HCT116 (cell line): Measurements from ENCODE around the gene TRAPPC14. TPM values are rescaled to one million over a fixed set of nuclear protein-coding genes. Genes with fewer than 3 reads are reported as not detected.

Experiments used
- ATAC-seq: fragments of 200-7000 bp; cut with Tn5 transposase; 2 replicates; pipeline ENCODE4 v1.9.1; 2020; ENCODE audit warnings: mild to moderate bottlenecking, moderate library complexity
- BruUV-seq: library from RNA; stranded (reverse); fragments of 400-500 nt; replicated peaks from 2 replicates; lab custom pipeline; 2021; lab: Mats Ljungman, UMichigan
- CTCF ChIA-PET: fragments of 300-600 bp; sonication (Branson Sonifier 250); formaldehyde crosslinking; loops from one replicate; lab custom pipeline; 2021; ENCODE audit warnings: antibody characterized with exemption; lab: Charles Lee
- POLR2A ChIA-PET: fragments of 300-600, 350-600 bp; sonication (Branson Sonifier 250); formaldehyde crosslinking; loops from one replicate; lab custom pipeline; 2021; ENCODE audit warnings: antibody characterized with exemption; lab: Charles Lee
- RAD21 ChIA-PET, 2 experiments: fragments of 300-600 bp; sonication (Branson Sonifier 250); formaldehyde crosslinking; loops; one replicate each; lab custom pipeline; 2023; ENCODE audit warnings: low total read pairs in 2 of 2; ENCODE audit not compliant: uncharacterized antibody in 2 of 2, unreplicated experiment in 2 of 2, low non-redundant PET in 1 of 2; lab: Charles Lee
- DNase-seq: peaks from one replicate; pipeline ENCODE4 v3.0.0-alpha.2; 2010; ENCODE audit warnings: low read depth, low spot score
- H2AFZ ChIP-seq: fragments of 200-600 bp; shearing (Covaris generic), sonication (generic); 2 replicates; pipeline ENCODE4 v1.6.1; 2017; ENCODE audit warnings: low read depth, mixed run types, mixed read lengths, antibody characterized with exemption, low read length; ENCODE audit not compliant: poor library complexity, severe bottlenecking
- H3K27ac ChIP-seq: 2 replicates; pipeline ENCODE4 v1.5.1; 2012; ENCODE audit warnings: low read depth, low read length
- H3K27me3 ChIP-seq: fragments of 200-600 bp; sonication (generic); 2 replicates; pipeline ENCODE4 v1.6.1; 2016; ENCODE audit warnings: mixed run types, low read length, mixed read lengths; ENCODE audit not compliant: insufficient read depth
- H3K36me3 ChIP-seq, 2 experiments: fragments of 200-500 bp in 1 of 2; fragments of 200-600 bp in 1 of 2; sonication (Bioruptor generic) in 1 of 2; sonication (generic) in 1 of 2; 2 replicates each; pipeline versions ENCODE4 v1.5.1 to v1.6.1; 2014 to 2016; ENCODE audit warnings: low read length in 2 of 2, inconsistent platforms in 1 of 2, mixed read lengths in 1 of 2, mixed run types in 1 of 2; ENCODE audit not compliant: insufficient read depth in 2 of 2, control insufficient read depth in 1 of 2
- H3K4me1 ChIP-seq, 2 experiments: fragments of 200-600 bp in 1 of 2; sonication (generic) in 1 of 2; 2 replicates each; pipeline versions ENCODE4 v1.5.1 to v1.6.1; 2012 to 2017; ENCODE audit warnings: low read length in 2 of 2, inconsistent platforms in 1 of 2, mild to moderate bottlenecking in 1 of 2, mixed read lengths in 1 of 2, mixed run types in 1 of 2, moderate library complexity in 1 of 2; ENCODE audit not compliant: insufficient read depth in 2 of 2, control insufficient read depth in 1 of 2
- H3K4me2 ChIP-seq: fragments of 200-600 bp; sonication (generic); 2 replicates; pipeline ENCODE4 v1.6.1; 2017; ENCODE audit warnings: mixed run types, low read length, mixed read lengths
- H3K4me3 ChIP-seq, 2 experiments: fragments of 200-600 bp in 1 of 2; sonication (generic) in 1 of 2; replicated peaks in 1 of 2; 2 replicates each; pipeline ENCODE4 v1.5.1; 2011 to 2016; ENCODE audit warnings: low read length in 2 of 2, control low read depth in 1 of 2, low read depth in 1 of 2, mild to moderate bottlenecking in 1 of 2, mixed read lengths in 1 of 2, mixed run types in 1 of 2
- H3K79me2 ChIP-seq: fragments of 200-600 bp; sonication (generic); 2 replicates; pipeline ENCODE4 v1.6.1; 2017; ENCODE audit warnings: mild to moderate bottlenecking, mixed run types, low read length, moderate library complexity, mixed read lengths; ENCODE audit not compliant: insufficient read depth
- H3K9ac ChIP-seq: fragments of 200-600 bp; sonication (generic); 2 replicates; pipeline ENCODE4 v1.6.1; 2016; ENCODE audit warnings: low read length, mixed read lengths
- H3K9me2 ChIP-seq: fragments of 200-600 bp; sonication (generic), shearing (Covaris generic); 2 replicates; pipeline ENCODE4 v1.6.1; 2017; ENCODE audit warnings: mixed run types, mild to moderate bottlenecking, moderate library complexity; ENCODE audit not compliant: insufficient read depth
- H3K9me3 ChIP-seq, 2 experiments: fragments of 200-500 bp in 1 of 2; fragments of 200-600 bp in 1 of 2; sonication (Bioruptor generic) in 1 of 2; sonication (generic) in 1 of 2; 2 replicates each; pipeline ENCODE4 v1.6.1; 2014 to 2017; ENCODE audit warnings: low read length in 2 of 2, mixed read lengths in 2 of 2, inconsistent platforms in 1 of 2, low read depth in 1 of 2, mild to moderate bottlenecking in 1 of 2, mixed run types in 1 of 2, moderate library complexity in 1 of 2; ENCODE audit not compliant: control insufficient read depth in 1 of 2, insufficient read depth in 1 of 2
- H4K20me1 ChIP-seq: fragments of 200-600 bp; sonication (generic), shearing (Covaris generic); 2 replicates; pipeline ENCODE4 v1.6.1; 2017; ENCODE audit warnings: mixed run types, mild to moderate bottlenecking, moderate library complexity; ENCODE audit not compliant: insufficient read depth
- ELF1 ChIP-seq: IDR thresholded peaks from 2 replicates; pipeline ENCODE4 v1.6.1; 2012; ENCODE audit warnings: low read depth, borderline replicate concordance
- EZH2phosphoT487 ChIP-seq: fragments of 200-600 bp; IDR thresholded peaks from 2 replicates; pipeline ENCODE4 v1.6.1; 2018; ENCODE audit warnings: antibody characterized with exemption, borderline replicate concordance
- FOSL1 ChIP-seq: IDR thresholded peaks from 2 replicates; pipeline ENCODE4 v1.6.1; 2012; ENCODE audit warnings: low read depth
- MAX ChIP-seq: IDR thresholded peaks from 2 replicates; pipeline ENCODE4 v1.6.1; 2012
- POLR2AphosphoS5 ChIP-seq: IDR thresholded peaks from 2 replicates; pipeline ENCODE4 v1.6.1; 2011; ENCODE audit warnings: mild to moderate bottlenecking, low read depth, low read length, moderate library complexity
- SRF ChIP-seq: IDR thresholded peaks from 2 replicates; pipeline ENCODE4 v1.6.1; 2012; ENCODE audit warnings: low read depth
- YY1 ChIP-seq: IDR thresholded peaks from 2 replicates; pipeline ENCODE4 v1.6.1; 2011; ENCODE audit warnings: low read length, low read depth, moderate library complexity, mild to moderate bottlenecking; ENCODE audit not compliant: insufficient replicate concordance; ENCODE audit errors: extremely low read depth
- ZFX ChIP-seq: fragments of 450-650 bp; IDR thresholded peaks from 2 replicates; pipeline ENCODE4 v1.6.1; 2017
- intact Hi-C: fragments of 100-400 bp; cut with micrococcal nuclease; formaldehyde crosslinking; loops from 2 replicates; pipeline ENCODE4 v1.10.0; 2022
- total RNA-seq: library from RNA; stranded (reverse); gene quantifications from one replicate; pipeline ENCODE4 v1.2.1, GENCODE V29; 2021; ENCODE audit not compliant: unreplicated experiment
- TF ChIP-seq, protein P1 (sequence below): IDR thresholded peaks from 2 replicates; pipeline ENCODE4 v1.6.1; 2011; ENCODE audit warnings: mild to moderate bottlenecking, low read length, moderate library complexity; ENCODE audit not compliant: insufficient replicate concordance; ENCODE audit errors: extremely low read depth

Gene TRAPPC14
- total RNA-seq, 1 experiment from 2014 or later = 23.2 TPM

DNA sequence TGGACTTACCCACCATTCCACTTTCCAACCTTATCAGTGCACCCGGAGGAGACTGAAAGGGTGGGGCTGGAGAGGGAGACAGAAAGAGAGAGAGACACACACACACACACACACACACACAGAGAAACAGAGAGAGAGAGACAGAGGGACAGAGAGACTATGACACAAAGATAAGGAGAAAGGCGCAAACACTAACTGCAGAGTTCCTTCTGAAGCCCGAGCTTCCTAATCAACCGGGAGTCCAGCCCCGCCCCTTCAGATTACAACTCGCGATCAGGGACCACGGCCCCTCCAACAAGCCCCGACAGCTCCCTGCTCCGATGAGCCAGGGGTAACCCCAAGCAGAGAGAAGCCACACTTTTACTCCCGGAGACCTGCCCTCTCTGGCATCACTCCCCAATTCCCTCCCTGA, 9.4 kb upstream of the TRAPPC14 start:
- ChIA-PET RAD21 (no interaction called here), CTCF (no interaction called here), POLR2A (no interaction called here)
- H3K4me2 ChIP-seq = no peak overlapping the region
- H4K20me1 ChIP-seq = no peaks in the 10 kb centered on the region
- intact Hi-C loops = no loop called here
- no peaks in the 10 kb centered on the region for H3K79me2 ChIP-seq
- no peaks in the 10 kb centered on the region for H3K9me3 ChIP-seq
- DNase-seq = no peak
- TF ChIP-seq SRF (no peak), ZFX (no peak), ELF1 (no peak), EZH2phosphoT487 (no peak), POLR2AphosphoS5 (no peak), FOSL1 (no peak), YY1 (no peak), MAX (no peak)
- TF ChIP-seq, protein P1, sequence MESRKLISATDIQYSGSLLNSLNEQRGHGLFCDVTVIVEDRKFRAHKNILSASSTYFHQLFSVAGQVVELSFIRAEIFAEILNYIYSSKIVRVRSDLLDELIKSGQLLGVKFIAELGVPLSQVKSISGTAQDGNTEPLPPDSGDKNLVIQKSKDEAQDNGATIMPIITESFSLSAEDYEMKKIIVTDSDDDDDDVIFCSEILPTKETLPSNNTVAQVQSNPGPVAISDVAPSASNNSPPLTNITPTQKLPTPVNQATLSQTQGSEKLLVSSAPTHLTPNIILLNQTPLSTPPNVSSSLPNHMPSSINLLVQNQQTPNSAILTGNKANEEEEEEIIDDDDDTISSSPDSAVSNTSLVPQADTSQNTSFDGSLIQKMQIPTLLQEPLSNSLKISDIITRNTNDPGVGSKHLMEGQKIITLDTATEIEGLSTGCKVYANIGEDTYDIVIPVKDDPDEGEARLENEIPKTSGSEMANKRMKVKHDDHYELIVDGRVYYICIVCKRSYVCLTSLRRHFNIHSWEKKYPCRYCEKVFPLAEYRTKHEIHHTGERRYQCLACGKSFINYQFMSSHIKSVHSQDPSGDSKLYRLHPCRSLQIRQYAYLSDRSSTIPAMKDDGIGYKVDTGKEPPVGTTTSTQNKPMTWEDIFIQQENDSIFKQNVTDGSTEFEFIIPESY = no peak
- no peak overlapping the region for H3K4me3 ChIP-seq
- no TSS peak for BruUV-seq
- no peak for ATAC-seq
- no peak overlapping the region for H3K9ac ChIP-seq
- H3K27me3 ChIP-seq = no peaks in the 10 kb centered on the region
- no peaks in the 10 kb centered on the region for H3K9me2 ChIP-seq
- H2AFZ ChIP-seq = no peak overlapping the region
- H3K36me3 ChIP-seq = no peaks in the 10 kb centered on the region
- peaks cover 10 to 16% of the 10 kb centered on the region in 2 experiments for H3K4me1 ChIP-seq
- H3K27ac ChIP-seq = no peak overlapping the region
